Measurements from ENCODE around the gene LRATD1. TPM values are rescaled to one million over a fixed set of nuclear protein-coding genes. Genes with fewer than 3 reads are reported as not detected.
A peak's percentile ranks its signal among the peaks of the same experiment; 100 is the strongest.

Gene LRATD1
- total RNA-seq, result 1 to 10 TPM; 1.6 to 10.0 (median 4.9) TPM

GRCh38 chr2:14632133-14632936 lies at the start of gene LRATD1:
LRATD1 (plus strand) TSS chr2:14632717; CDS start chr2:14633980, 1,263 bp downstream.
- peak; percentile 79 to 89 for DNase-seq (ENCODE audit: low spot score in 2 of 2)
- Histone ChIP-seq H3K9me3 (no peaks in the 10 kb centered on the region), H3K36me3 (no peaks in the 10 kb centered on the region), H3K4me1 (no peaks in the 10 kb centered on the region), H3K27ac (peak within 1 kb of the TSS; percentile 29 to 45), H3K27me3 (no peaks in the 10 kb centered on the region), H3K4me3 (peak within 1 kb of the TSS; percentile 36 to 77 (median 70))
- intact Hi-C loops (cut with DNase I; ENCODE audit: low total_unique reads), result no loop called here
- TF ChIP-seq POLR2AphosphoS5 (IDR thresholded peaks at IDR 0.05), result peak; percentile 22 to 48 (median 33)
- TF ChIP-seq CTCF (IDR thresholded peaks at IDR 0.05), result no peak
- TF ChIP-seq POLR2A (IDR thresholded peaks at IDR 0.05), result peak; percentile 40

GRCh38 chr2:14583059-14583458 lies 49.5 kb upstream of the LRATD1 start:
- DNase-seq (ENCODE audit: low spot score in 2 of 2), result no peak
- Histone ChIP-seq H3K27ac (no peak overlapping the region), H3K4me1 (no peaks in the 10 kb centered on the region), H3K27me3 (no peaks in the 10 kb centered on the region), H3K9me3 (no peaks in the 10 kb centered on the region), H3K4me3 (no peak overlapping the region), H3K36me3 (no peaks in the 10 kb centered on the region)
- TF ChIP-seq CTCF (IDR thresholded peaks at IDR 0.05) (no peak), POLR2AphosphoS5 (IDR thresholded peaks at IDR 0.05) (no peak)
- intact Hi-C loops (cut with DNase I; ENCODE audit: low total_unique reads), result no loop called here

GRCh38 chr2:14583802-14584201 lies 48.7 kb upstream of the LRATD1 start:
- Histone ChIP-seq H3K4me1 (no peaks in the 10 kb centered on the region), H3K36me3 (no peaks in the 10 kb centered on the region), H3K27me3 (no peaks in the 10 kb centered on the region), H3K4me3 (no peak overlapping the region), H3K27ac (no peak overlapping the region), H3K9me3 (no peaks in the 10 kb centered on the region)
- TF ChIP-seq POLR2A (IDR thresholded peaks at IDR 0.05), result no peak
- no peak for TF ChIP-seq CTCF (IDR thresholded peaks at IDR 0.05)
- no peak for TF ChIP-seq POLR2AphosphoS5 (IDR thresholded peaks at IDR 0.05)
- DNase-seq (ENCODE audit: low spot score in 2 of 2), result no peak
- intact Hi-C loops (cut with DNase I; ENCODE audit: low total_unique reads), result no loop called here

GRCh38 chr2:14587119-14587518 lies 45.4 kb upstream of the LRATD1 start:
- TF ChIP-seq CTCF (IDR thresholded peaks at IDR 0.05) (no peak), POLR2A (IDR thresholded peaks at IDR 0.05) (no peak), POLR2AphosphoS5 (IDR thresholded peaks at IDR 0.05) (no peak)
- intact Hi-C loops (cut with DNase I; ENCODE audit: low total_unique reads), result no loop called here
- no peaks in the 10 kb centered on the region for H3K4me1 ChIP-seq
- H3K9me3 ChIP-seq, result no peaks in the 10 kb centered on the region
- DNase-seq (ENCODE audit: low spot score in 2 of 2), result no peak
- no peak overlapping the region for H3K4me3 ChIP-seq
- H3K27me3 ChIP-seq, result no peaks in the 10 kb centered on the region
- H3K36me3 ChIP-seq, result no peaks in the 10 kb centered on the region
- no peak overlapping the region for H3K27ac ChIP-seq

- intact Hi-C loops (cut with DNase I; ENCODE audit: low total_unique reads), result no loop called here
- H3K9me3 ChIP-seq, result no peaks in the 10 kb centered on the region
- no peak overlapping the region for H3K27ac ChIP-seq
- H3K36me3 ChIP-seq, result no peaks in the 10 kb centered on the region
- no peaks in the 10 kb centered on the region for H3K4me1 ChIP-seq
- no peak for DNase-seq (ENCODE audit: low spot score in 2 of 2)
- no peaks in the 10 kb centered on the region for H3K27me3 ChIP-seq
- TF ChIP-seq CTCF (IDR thresholded peaks at IDR 0.05) (no peak), POLR2AphosphoS5 (IDR thresholded peaks at IDR 0.05) (no peak), POLR2A (IDR thresholded peaks at IDR 0.05) (no peak)
- no peak overlapping the region for H3K4me3 ChIP-seq
Observed at GRCh38 chr2:14601156-14601770, 31.3 kb upstream of the LRATD1 start.

Measured in breast epithelium (tissue), 4 donors.